Measurements from ENCODE around the gene PRPS1.

DNA sequence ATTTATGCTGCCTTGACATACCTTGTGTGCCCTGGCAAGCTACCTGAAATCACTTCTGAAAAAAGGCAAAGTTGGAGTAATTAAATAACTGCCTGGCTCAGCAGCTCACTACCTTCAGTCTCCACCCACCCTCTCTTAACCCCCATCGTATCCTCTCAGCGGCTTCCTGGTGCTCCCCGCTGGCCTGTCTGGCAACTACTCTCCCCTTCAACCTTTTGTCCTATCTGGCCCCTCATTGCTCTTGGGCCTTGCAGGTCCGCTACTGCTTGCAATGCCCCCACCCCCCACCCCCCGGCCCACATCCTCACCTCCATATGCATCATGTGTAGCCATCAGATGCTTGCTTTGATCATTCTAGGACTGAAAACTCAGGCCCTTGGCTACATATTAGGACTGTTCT, 34.5 kb downstream of the PRPS1 start:
- TF ChIP-seq, protein P1, sequence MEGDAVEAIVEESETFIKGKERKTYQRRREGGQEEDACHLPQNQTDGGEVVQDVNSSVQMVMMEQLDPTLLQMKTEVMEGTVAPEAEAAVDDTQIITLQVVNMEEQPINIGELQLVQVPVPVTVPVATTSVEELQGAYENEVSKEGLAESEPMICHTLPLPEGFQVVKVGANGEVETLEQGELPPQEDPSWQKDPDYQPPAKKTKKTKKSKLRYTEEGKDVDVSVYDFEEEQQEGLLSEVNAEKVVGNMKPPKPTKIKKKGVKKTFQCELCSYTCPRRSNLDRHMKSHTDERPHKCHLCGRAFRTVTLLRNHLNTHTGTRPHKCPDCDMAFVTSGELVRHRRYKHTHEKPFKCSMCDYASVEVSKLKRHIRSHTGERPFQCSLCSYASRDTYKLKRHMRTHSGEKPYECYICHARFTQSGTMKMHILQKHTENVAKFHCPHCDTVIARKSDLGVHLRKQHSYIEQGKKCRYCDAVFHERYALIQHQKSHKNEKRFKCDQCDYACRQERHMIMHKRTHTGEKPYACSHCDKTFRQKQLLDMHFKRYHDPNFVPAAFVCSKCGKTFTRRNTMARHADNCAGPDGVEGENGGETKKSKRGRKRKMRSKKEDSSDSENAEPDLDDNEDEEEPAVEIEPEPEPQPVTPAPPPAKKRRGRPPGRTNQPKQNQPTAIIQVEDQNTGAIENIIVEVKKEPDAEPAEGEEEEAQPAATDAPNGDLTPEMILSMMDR (CRISPR knock-in tag; IDR thresholded peaks at IDR 0.05) = no peak
- no peak for TF ChIP-seq ARNT (IDR thresholded peaks at IDR 0.05)
- no peak for TF ChIP-seq FOXJ3 (CRISPR knock-in tag; IDR thresholded peaks at IDR 0.05; ENCODE audit: borderline replicate concordance)
- no peak for TF ChIP-seq NR2C2 (CRISPR knock-in tag; IDR thresholded peaks at IDR 0.05; ENCODE audit: borderline replicate concordance)
- no peak for TF ChIP-seq TCF7 (IDR thresholded peaks at IDR 0.05; ENCODE audit: low read depth)
- TF ChIP-seq, protein P2, sequence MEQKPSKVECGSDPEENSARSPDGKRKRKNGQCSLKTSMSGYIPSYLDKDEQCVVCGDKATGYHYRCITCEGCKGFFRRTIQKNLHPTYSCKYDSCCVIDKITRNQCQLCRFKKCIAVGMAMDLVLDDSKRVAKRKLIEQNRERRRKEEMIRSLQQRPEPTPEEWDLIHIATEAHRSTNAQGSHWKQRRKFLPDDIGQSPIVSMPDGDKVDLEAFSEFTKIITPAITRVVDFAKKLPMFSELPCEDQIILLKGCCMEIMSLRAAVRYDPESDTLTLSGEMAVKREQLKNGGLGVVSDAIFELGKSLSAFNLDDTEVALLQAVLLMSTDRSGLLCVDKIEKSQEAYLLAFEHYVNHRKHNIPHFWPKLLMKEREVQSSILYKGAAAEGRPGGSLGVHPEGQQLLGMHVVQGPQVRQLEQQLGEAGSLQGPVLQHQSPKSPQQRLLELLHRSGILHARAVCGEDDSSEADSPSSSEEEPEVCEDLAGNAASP (CRISPR knock-in tag; IDR thresholded peaks at IDR 0.05; ENCODE audit: borderline replicate concordance) = no peak
- TF ChIP-seq EP300 (IDR thresholded peaks at IDR 0.05; ENCODE audit: low read depth in 2 of 2, low read length in 2 of 2) = no peak
- no peak for TF ChIP-seq EP300 (CRISPR knock-in tag; IDR thresholded peaks at IDR 0.05; ENCODE audit: borderline replicate concordance)
- no peak for TF ChIP-seq SNAI1 (CRISPR knock-in tag; IDR thresholded peaks at IDR 0.05; ENCODE audit: borderline replicate concordance)
- TF ChIP-seq POLR2A (IDR thresholded peaks at IDR 0.05; ENCODE audit: insufficient read depth in 1 of 2, low read depth in 2 of 2, low read length in 2 of 2) = no peak
- TF ChIP-seq, protein P3, sequence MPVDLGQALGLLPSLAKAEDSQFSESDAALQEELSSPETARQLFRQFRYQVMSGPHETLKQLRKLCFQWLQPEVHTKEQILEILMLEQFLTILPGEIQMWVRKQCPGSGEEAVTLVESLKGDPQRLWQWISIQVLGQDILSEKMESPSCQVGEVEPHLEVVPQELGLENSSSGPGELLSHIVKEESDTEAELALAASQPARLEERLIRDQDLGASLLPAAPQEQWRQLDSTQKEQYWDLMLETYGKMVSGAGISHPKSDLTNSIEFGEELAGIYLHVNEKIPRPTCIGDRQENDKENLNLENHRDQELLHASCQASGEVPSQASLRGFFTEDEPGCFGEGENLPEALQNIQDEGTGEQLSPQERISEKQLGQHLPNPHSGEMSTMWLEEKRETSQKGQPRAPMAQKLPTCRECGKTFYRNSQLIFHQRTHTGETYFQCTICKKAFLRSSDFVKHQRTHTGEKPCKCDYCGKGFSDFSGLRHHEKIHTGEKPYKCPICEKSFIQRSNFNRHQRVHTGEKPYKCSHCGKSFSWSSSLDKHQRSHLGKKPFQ (CRISPR knock-in tag; IDR thresholded peaks at IDR 0.05; ENCODE audit: insufficient replicate concordance) = no peak

All from HepG2 (cell line).